ENCODE results near the gene RPL26.
A peak's percentile ranks its signal among the peaks of the same experiment; 100 is the strongest.

Gene RPL26

DNA sequence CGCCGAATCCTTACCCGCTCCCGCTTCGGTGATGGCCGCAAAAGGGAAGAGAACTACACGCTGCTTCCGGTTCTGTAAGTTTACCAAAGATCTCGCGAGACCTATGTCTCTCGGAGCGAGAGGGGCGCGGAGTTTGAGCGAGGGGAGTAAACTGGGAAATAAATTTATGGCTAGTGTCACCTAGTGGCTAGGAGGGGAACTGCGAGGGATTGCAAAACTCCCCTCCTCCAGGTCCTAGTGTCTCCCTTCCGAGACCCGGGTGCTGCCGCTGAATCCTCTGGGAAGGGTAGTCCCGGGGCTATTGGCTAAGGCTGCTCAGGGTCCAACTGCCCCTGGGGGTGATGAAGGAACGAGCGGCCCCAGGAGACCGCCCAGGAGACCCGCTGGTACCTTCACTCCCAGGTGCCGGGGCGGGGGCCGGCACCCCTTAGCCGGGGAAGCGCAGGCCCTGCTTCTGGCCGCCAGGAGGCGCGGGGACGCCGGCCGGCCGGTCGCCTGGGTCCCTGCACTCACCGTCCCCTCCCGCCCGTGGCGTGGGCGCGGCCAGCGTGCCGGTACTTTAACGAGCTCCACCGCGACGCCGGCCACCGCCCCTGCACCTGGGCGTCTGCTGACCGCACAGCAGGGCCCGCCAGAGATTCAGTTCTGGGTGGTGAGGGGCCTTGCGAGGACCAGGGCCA is at the start of gene RPL26:
RPL26 (minus strand) TSS at position 51 of the 680 bp plus-strand sequence. CDS start 883 bp downstream, outside the sequence.
- TF ChIP-seq, protein P1, sequence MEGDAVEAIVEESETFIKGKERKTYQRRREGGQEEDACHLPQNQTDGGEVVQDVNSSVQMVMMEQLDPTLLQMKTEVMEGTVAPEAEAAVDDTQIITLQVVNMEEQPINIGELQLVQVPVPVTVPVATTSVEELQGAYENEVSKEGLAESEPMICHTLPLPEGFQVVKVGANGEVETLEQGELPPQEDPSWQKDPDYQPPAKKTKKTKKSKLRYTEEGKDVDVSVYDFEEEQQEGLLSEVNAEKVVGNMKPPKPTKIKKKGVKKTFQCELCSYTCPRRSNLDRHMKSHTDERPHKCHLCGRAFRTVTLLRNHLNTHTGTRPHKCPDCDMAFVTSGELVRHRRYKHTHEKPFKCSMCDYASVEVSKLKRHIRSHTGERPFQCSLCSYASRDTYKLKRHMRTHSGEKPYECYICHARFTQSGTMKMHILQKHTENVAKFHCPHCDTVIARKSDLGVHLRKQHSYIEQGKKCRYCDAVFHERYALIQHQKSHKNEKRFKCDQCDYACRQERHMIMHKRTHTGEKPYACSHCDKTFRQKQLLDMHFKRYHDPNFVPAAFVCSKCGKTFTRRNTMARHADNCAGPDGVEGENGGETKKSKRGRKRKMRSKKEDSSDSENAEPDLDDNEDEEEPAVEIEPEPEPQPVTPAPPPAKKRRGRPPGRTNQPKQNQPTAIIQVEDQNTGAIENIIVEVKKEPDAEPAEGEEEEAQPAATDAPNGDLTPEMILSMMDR (IDR thresholded peaks at IDR 0.05; ENCODE audit: low read depth, low read length, missing control alignments), result peak; percentile 83

DNA sequence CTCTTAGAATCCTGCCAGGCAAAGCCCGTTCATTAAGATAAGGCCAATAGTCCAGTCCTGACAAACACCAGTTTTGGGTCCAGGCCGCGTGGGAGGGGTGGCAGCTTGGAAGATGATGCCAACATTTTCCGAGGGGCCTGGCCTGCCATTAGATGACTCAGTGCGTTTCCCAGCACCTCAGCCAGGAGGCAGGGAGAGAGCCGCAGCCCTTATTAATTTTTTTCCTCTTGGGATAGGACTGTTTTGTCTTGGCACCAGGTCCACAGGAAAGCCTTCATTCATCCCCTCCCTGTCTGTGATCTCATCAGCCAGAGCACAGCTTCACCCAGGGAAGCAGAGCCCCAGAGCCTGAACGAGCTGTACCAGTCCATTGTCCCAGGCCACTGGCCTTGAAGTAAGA is 48.0 kb upstream of the RPL26 start:
- H3K4me3 ChIP-seq (replicated peaks; ENCODE audit: low read depth, low read length), result no peak overlapping the region
- TF ChIP-seq, protein P1 (IDR thresholded peaks at IDR 0.05; ENCODE audit: low read depth, low read length, missing control alignments), result no peak
- DNase-seq (ENCODE audit: extremely low read depth, low read depth), result no peak

More for the DNA sequence above, at the start of gene RPL26:
- DNase-seq (ENCODE audit: extremely low read depth, low read depth), result peak; percentile 98
- peak within 1 kb of the TSS; percentile 75 for H3K4me3 ChIP-seq (replicated peaks; ENCODE audit: low read depth, low read length)

DNA sequence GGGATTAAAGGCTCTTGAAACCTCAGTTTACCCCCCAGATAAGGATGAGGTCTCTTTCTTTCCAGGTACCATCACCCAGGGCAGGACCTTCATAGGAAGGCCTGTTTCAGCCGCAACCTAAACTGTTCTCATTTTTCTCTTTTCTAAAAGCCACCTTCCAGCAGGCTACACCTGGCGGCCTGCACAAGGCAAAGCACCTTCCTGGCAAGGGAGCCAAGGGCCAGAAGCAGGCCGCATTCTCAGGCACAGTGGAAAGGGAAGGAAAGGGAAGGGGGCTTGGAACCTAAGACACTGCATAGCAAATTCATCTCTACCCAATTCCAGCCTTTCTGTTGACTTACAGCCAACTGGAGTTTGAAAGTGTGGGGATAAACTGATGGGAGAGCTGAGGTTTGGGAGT is 43.8 kb upstream of the RPL26 start:
- TF ChIP-seq, protein P1 (IDR thresholded peaks at IDR 0.05; ENCODE audit: low read depth, low read length, missing control alignments), result no peak
- no peak for DNase-seq (ENCODE audit: extremely low read depth, low read depth)
- no peak overlapping the region for H3K4me3 ChIP-seq (replicated peaks; ENCODE audit: low read depth, low read length)

DNA sequence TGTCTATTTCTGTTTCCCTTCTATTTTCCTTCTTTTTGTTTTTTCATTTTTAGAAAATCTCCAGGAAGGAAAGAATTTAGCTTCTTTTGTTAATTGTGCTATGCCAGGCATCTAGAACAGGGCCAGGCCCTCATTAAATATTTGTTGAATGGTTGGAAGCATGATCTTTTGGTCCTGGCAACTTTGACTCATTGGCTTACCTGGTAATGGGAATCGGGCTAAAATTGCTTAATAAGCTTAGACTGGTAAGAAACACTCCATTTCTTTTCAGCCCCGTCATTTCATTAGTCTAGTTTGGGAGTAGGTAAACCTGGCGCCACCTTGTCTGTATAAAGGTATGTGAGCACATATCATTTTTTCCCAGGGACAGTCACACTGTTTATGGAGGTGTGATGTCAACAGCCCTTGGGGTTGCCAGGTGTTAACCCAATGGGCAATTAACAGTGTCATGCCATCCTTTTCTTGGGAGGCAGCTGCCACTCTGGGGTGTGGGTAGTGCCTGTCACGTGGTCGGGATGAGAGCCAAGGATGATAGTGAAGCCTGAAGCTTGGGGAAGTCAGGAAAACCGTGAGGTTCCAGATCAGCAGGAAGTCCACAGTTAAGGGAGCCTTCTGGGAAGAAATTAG is 43.2 kb upstream of the RPL26 start:
- H3K4me3 ChIP-seq (replicated peaks; ENCODE audit: low read depth, low read length), result no peak overlapping the region
- TF ChIP-seq, protein P1 (IDR thresholded peaks at IDR 0.05; ENCODE audit: low read depth, low read length, missing control alignments), result no peak
- DNase-seq (ENCODE audit: extremely low read depth, low read depth), result no peak

DNA sequence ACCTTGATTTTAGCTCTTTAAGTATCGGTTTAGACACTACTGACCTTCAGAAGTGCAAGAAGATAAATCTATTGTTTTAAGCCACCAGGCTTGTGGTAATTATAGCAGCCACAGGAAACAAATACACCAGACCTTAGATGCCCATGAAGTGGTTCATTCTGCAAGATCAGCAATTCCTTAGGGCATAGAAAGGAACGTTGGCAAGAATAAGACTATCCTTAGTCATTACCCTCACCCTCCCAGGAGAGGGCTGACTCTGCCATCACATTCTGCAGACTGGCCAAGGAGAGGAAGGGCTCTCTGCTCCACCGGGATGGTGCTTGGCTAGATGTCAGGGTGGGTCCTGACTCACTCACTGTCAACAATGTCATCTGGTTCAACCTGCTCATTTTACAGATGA is 38.6 kb upstream of the RPL26 start:
- H3K4me3 ChIP-seq (replicated peaks; ENCODE audit: low read depth, low read length), result no peak overlapping the region
- TF ChIP-seq, protein P1 (IDR thresholded peaks at IDR 0.05; ENCODE audit: low read depth, low read length, missing control alignments), result no peak
- DNase-seq (ENCODE audit: extremely low read depth, low read depth), result no peak

DNA sequence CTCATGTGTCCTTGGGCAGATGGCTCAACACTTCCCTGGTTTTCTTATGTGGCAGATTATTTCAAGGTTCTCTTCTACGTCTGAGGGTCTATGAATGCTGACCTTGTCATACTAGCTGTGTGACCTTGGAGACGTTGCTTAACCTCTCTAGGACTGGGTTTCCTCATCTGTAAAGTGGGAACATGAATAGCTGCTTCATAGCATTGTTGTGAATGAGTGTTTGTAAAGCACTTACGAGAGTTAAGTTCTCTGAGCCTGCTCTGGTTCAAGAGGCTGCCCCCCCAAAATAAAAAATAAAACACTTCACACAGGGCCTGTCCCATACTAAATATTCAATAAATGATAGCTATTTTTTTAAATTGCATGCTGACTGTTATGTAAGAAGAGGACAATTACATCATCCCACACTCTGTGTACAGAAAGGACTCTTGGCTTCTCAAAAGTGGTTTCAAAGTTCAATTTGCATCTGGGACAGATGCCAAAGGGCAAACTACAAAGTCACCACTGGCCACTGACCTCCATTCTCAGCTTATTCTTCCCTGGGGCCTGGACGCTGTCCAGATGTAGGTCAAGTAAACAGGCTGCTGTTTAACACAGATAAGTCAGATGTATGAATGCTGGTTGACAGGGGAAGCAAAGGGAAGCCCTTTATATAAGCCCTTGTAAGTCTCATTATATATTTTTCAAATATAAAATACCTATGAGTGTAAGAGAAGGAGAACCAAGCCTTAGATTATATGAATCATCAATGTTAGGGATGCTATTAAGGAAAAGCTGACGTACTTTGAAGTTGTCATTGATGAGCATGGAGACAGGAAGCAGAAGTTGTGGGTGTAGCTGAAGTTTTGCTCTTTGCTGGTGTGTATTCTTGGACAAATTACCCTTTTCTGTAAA is 37.3 kb upstream of the RPL26 start:
- TF ChIP-seq, protein P1 (IDR thresholded peaks at IDR 0.05; ENCODE audit: low read depth, low read length, missing control alignments), result no peak
- no peak for DNase-seq (ENCODE audit: extremely low read depth, low read depth)
- H3K4me3 ChIP-seq (replicated peaks; ENCODE audit: low read depth, low read length), result no peak overlapping the region

All from HFF-Myc (cell line).